Measurements from ENCODE around the gene FBLN1.
"Not testable (repeated sequence)": the region's sequence is repeated elsewhere in the genome, so short reads cannot be mapped to it uniquely, and the experiment has no call there.

GRCh38 chr22:45591633-45592213 lies 89.0 kb downstream of the FBLN1 start:
- not testable (repeated sequence) for TF ChIP-seq CTCF (conservative IDR thresholded peaks at IDR 0.05); EZH2 (IDR thresholded peaks at IDR 0.05; ENCODE audit: low read depth)

Measured in PC-9 (cell line).